GM12865 (cell line): ENCODE data around the gene FARP1.

Experiments used
- DNase-seq: peaks from one replicate; pipeline ENCODE4 v3.0.0; 2010; ENCODE audit warnings: low read depth
- H3K4me3 ChIP-seq: 2 replicates; pipeline ENCODE4 v1.5.1; 2011; ENCODE audit warnings: mild to moderate bottlenecking, low read depth, low read length, control low read depth
- TF ChIP-seq, protein P1 (sequence below): IDR thresholded peaks from 2 replicates; pipeline ENCODE4 v1.5.1; 2011; ENCODE audit warnings: low read length, control low read depth, low read depth, inconsistent platforms; ENCODE audit not compliant: insufficient read depth; ENCODE audit errors: missing control alignments

The FARP1 gene

DNA sequence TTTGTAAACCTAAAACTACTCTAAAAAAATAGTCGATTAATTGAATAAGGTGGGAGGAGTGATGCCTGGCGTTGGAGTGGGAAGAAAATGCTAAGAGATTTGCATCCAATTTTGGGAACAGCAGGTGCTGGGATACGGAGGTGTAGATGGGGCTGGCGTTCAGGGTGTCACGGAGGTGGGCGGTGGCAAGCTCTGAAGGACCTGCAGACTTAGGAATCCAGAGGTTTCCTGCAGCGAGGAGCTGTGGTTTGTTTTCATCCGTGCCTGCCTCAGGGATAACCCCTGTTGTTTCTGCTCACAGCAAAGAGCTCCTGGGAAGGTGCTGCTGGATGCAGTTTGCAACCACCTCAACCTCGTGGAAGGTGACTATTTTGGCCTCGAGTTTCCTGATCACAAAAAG lies 200.6 kb downstream of the FARP1 start:
- DNase-seq = no peak
- TF ChIP-seq, protein P1, sequence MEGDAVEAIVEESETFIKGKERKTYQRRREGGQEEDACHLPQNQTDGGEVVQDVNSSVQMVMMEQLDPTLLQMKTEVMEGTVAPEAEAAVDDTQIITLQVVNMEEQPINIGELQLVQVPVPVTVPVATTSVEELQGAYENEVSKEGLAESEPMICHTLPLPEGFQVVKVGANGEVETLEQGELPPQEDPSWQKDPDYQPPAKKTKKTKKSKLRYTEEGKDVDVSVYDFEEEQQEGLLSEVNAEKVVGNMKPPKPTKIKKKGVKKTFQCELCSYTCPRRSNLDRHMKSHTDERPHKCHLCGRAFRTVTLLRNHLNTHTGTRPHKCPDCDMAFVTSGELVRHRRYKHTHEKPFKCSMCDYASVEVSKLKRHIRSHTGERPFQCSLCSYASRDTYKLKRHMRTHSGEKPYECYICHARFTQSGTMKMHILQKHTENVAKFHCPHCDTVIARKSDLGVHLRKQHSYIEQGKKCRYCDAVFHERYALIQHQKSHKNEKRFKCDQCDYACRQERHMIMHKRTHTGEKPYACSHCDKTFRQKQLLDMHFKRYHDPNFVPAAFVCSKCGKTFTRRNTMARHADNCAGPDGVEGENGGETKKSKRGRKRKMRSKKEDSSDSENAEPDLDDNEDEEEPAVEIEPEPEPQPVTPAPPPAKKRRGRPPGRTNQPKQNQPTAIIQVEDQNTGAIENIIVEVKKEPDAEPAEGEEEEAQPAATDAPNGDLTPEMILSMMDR = no peak
- H3K4me3 ChIP-seq = no peak overlapping the region

DNA sequence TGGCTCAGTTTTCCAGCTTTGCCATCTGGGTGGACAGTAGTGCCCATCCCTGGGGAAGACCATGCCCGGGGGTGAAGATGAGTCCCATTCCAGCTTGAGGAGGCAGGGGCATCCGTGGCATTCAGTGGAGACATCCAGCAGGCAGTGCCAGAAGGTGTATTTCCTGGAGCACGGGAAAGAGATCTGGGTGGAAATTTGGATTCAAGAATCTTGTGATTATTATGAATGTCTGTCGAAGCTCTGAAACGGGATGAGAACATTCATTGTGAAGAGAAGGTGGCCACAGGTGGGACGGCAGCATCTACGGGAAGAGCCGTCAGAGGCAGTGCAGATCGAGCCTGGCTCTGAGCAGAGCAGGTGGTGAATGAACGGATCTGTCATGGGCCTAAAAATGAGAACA lies 201.5 kb downstream of the FARP1 start:
- no peak for DNase-seq
- TF ChIP-seq, protein P1 = no peak
- no peak overlapping the region for H3K4me3 ChIP-seq

DNA sequence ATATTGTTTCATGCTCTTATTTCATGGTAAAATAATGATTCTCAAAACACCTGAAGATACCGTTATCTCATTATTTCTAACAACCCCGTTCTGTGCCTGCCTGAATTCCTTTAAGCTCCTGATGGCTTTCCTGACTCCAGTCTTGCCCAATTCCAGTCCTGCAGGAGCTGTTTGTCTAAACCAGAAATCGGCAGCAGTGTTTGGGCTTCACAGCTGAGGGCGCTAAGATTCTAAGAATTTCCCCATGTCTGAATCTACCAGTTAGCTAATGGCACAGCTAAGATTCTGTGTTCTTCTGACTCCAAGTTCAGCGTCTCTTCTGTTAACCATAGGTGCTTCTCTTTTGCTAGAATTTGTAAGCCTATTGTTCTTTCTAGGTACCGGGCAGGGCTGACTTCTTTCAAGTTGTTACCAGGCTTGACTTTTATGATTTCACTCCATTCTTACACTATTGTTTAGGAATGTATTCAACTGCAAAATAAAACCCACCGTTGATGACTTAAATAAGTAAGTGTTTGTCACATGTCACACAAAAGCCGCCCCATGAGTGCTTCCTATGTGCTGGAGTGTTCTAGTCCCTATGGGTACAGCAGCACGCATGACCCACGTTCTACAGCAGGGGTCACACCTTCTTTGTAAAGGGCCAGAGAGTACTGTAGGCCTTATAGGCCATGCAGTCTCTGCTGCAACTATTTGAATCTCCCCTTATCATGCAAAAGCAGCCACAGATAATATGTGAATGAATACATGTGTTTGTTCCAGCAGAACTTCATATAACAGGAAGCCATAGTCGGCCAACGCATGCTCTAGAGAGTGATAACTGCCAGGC lies 202.4 kb downstream of the FARP1 start:
- H3K4me3 ChIP-seq = no peak overlapping the region
- TF ChIP-seq, protein P1 = no peak
- DNase-seq = no peak

DNA sequence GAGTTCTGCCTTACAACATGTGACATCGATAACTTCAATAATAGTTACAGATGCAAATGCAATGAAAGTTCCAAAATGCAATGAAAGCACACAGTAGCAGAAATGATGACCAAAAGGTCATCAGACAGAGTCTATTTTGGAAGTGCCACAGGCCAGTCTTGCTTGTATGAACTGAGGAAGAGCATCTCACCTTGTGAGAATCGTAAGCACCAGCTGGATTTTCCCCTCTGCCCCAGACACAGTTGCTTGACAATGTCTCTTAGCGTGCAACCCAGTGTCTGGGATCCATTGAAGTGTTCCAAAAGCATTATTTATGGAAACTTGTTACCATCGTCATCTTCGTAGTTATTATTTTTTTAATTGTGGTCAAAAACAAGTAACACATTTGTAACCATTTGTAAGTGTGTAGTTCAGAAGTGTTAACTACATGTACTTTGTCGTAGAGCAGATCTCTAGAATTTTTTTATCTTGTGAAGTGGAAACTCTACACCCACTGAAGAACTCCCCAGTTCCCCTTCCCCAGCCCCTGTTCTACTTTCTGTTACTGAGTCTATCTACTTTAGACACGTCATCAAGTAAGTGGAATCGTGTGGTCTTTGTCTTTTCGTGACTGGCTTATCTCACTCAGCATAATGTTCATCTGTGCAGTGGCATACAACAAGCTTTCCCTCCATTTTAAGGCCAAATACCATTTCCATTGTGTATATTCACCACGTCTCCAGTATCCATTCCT lies 204.2 kb downstream of the FARP1 start:
- TF ChIP-seq, protein P1 = no peak

DNA sequence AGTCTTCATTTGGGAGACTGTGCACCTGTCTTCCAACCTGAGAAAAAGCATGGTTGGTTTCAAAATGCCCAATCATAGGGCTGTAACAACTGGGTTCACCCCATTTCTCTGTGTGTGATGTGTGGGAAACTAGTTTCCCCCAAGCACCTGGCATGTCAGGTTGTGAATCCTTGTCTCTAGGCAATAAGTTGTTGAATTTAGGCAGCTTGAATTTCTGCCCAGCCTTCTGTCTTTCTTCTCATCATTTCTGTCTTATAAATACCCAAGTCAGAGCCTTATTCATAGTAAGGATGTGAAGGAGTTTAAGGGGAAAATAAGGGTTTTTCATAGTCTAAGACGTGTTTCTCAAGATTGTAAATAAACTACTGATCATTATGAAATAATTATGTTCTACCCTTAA lies 204.9 kb downstream of the FARP1 start:
- TF ChIP-seq, protein P1 = no peak
- no peak for DNase-seq
- H3K4me3 ChIP-seq = no peak overlapping the region

More for the DNA sequence above, 204.2 kb downstream of the FARP1 start:
- H3K4me3 ChIP-seq = no peak overlapping the region
- no peak for DNase-seq

DNA sequence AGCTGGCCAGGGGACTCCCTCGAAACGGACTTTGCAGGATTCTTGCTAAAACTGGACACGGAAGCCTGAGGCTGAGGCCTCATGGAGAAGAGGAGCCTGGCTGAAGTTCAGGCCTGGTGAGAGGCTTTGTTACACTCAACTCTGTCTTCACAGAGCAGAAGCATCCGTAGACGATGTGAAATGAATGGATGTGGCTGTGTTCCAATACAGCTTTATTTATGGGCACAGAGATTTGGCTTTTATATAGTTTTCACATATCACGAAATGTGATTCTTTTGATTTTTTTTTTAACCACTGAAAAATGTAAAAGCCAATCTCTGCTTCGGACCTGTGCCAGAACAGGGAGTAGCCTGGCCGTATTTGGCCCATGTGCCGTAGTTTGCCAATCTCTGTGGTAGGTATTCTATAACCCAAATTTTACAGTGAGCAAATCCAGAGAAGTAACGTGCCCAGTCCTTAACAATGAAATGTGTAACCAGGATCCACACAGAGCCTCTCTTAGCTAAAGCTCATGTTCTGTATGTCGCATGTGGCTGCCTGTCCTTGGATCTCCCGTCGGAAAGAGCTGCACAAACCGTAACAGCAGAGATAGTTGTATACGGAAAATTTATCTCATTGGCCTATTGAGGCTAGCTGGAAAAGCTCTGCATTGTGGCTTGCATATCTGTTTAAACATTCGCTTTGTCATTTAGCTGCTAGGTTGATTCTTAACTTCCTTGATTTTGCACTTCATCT lies 205.7 kb downstream of the FARP1 start:
- TF ChIP-seq, protein P1 = no peak
- H3K4me3 ChIP-seq = no peak overlapping the region
- no peak for DNase-seq
